ENCODE data around the gene PPM1H. TPM values are rescaled to one million over a fixed set of nuclear protein-coding genes. Genes with fewer than 3 reads are reported as not detected.
"Not testable (repeated sequence)": the region's sequence is repeated elsewhere in the genome, so short reads cannot be mapped to it uniquely, and the experiment has no call there.

The PPM1H gene
- total RNA-seq, 6 experiments from 2014 or later: 7.0 to 20.9 (median 8.4) TPM

GRCh38 chr12:62950317-62950716 lies 15.4 kb upstream of the PPM1H start:
- peaks cover 12% of the 10 kb centered on the region for H3K27me3 Mint-ChIP-seq (ENCODE audit: insufficient read depth)
- no peak overlapping the region for H3K4me3 Mint-ChIP-seq
- TF ChIP-seq CTCF (IDR thresholded peaks at IDR 0.05): no peak
- H3K4me1 Mint-ChIP-seq (ENCODE audit: low read depth): no peaks in the 10 kb centered on the region; the same call in 1 of the 2 replicates
- H3K9me3 Mint-ChIP-seq: peaks cover 9% of the 10 kb centered on the region; the same call in 1 of the 2 replicates
- H3K36me3 Mint-ChIP-seq (ENCODE audit: low read depth): no peaks in the 10 kb centered on the region
- DNase-seq: no peak
- no peak overlapping the region for H3K27ac Mint-ChIP-seq

- peaks cover 9% of the 10 kb centered on the region for H3K27me3 Mint-ChIP-seq (ENCODE audit: insufficient read depth)
- DNase-seq: no peak
- TF ChIP-seq CTCF (IDR thresholded peaks at IDR 0.05): no peak
- H3K4me3 Mint-ChIP-seq: no peak overlapping the region
- peaks cover 9% of the 10 kb centered on the region; the same call in 1 of the 2 replicates for H3K9me3 Mint-ChIP-seq
- no peaks in the 10 kb centered on the region for H3K36me3 Mint-ChIP-seq (ENCODE audit: low read depth)
- no peak overlapping the region for H3K27ac Mint-ChIP-seq
- no peaks in the 10 kb centered on the region; the same call in 1 of the 2 replicates for H3K4me1 Mint-ChIP-seq (ENCODE audit: low read depth)
These were observed 13.2 kb upstream of the PPM1H start for GRCh38 chr12:62948123-62948522.

GRCh38 chr12:62947364-62947763 lies 12.4 kb upstream of the PPM1H start:
- H3K27me3 Mint-ChIP-seq (ENCODE audit: insufficient read depth): peaks cover 9% of the 10 kb centered on the region
- peak overlapping the region; percentile 60; the same call in 1 of the 2 replicates for H3K4me3 Mint-ChIP-seq
- H3K27ac Mint-ChIP-seq: no peak overlapping the region
- no peaks in the 10 kb centered on the region for H3K36me3 Mint-ChIP-seq (ENCODE audit: low read depth)
- peaks cover 9% of the 10 kb centered on the region; the same call in 1 of the 2 replicates for H3K9me3 Mint-ChIP-seq
- no peak for DNase-seq
- no peak for TF ChIP-seq CTCF (IDR thresholded peaks at IDR 0.05)
- H3K4me1 Mint-ChIP-seq (ENCODE audit: low read depth): no peaks in the 10 kb centered on the region; the same call in 1 of the 2 replicates

- Mint-ChIP-seq H3K27me3 (ENCODE audit: insufficient read depth) (peaks cover 6% of the 10 kb centered on the region), H3K4me3 (no peak overlapping the region), H3K4me1 (ENCODE audit: low read depth) (no peaks in the 10 kb centered on the region; the same call in 1 of the 2 replicates), H3K9me3 (no peaks in the 10 kb centered on the region), H3K36me3 (ENCODE audit: low read depth) (no peaks in the 10 kb centered on the region), H3K27ac (no peak overlapping the region)
- DNase-seq: no peak
- no peak for TF ChIP-seq CTCF (IDR thresholded peaks at IDR 0.05)
These were observed 8.9 kb upstream of the PPM1H start for GRCh38 chr12:62943779-62944395.

GRCh38 chr12:62942316-62942715 lies 7.4 kb upstream of the PPM1H start:
- DNase-seq; H3K4me3 Mint-ChIP-seq; H3K4me1 Mint-ChIP-seq (ENCODE audit: low read depth); H3K27ac Mint-ChIP-seq; H3K36me3 Mint-ChIP-seq (ENCODE audit: low read depth); H3K27me3 Mint-ChIP-seq (ENCODE audit: insufficient read depth); H3K9me3 Mint-ChIP-seq: not testable (repeated sequence)

GRCh38 chr12:62934239-62934798 lies 631 bp downstream of the PPM1H start:
- Mint-ChIP-seq H3K27me3 (ENCODE audit: insufficient read depth) (peaks cover 2% of the 10 kb centered on the region; the same call in 1 of the 2 replicates), H3K9me3 (no peaks in the 10 kb centered on the region), H3K4me3 (peak overlapping the region; percentile 93), H3K27ac (peak overlapping the region; percentile 47), H3K4me1 (ENCODE audit: low read depth) (peaks cover 37% of the 10 kb centered on the region), H3K36me3 (ENCODE audit: low read depth) (peaks cover 6% of the 10 kb centered on the region)
- no peak for TF ChIP-seq CTCF (IDR thresholded peaks at IDR 0.05)
- peak; percentile 19 for DNase-seq

Data from HFFc6 (cell line).